Ectodermal cell (in vitro differentiated cells): ENCODE measurements around the gene ACAP2.

Source experiments
- H3K27ac ChIP-seq: 2 replicates; pipeline ENCODE4 v1.7.0; 2013; ENCODE audit warnings: mild to moderate bottlenecking, low read depth, low read length; ENCODE audit not compliant: insufficient read depth, poor library complexity, severe bottlenecking
- H3K27me3 ChIP-seq: 2 replicates; pipeline ENCODE4 v1.7.0; 2013; ENCODE audit warnings: mild to moderate bottlenecking, low read length; ENCODE audit not compliant: insufficient read depth, control insufficient read depth, poor library complexity, severe bottlenecking
- H3K36me3 ChIP-seq: one replicate; pipeline ENCODE4 v1.7.0; 2013; ENCODE audit warnings: low read length; ENCODE audit not compliant: control insufficient read depth, insufficient read depth
- H3K4me1 ChIP-seq: one replicate; pipeline ENCODE4 v1.7.0; 2013; ENCODE audit warnings: low read length; ENCODE audit not compliant: control insufficient read depth, insufficient read depth
- H3K4me3 ChIP-seq: 2 replicates; pipeline ENCODE4 v1.7.0; 2013; ENCODE audit warnings: low read depth, low read length, control low read depth; ENCODE audit not compliant: insufficient read depth
- H3K9me3 ChIP-seq: 2 replicates; pipeline ENCODE4 v1.7.0; 2013; ENCODE audit warnings: mild to moderate bottlenecking, low read length, moderate library complexity; ENCODE audit not compliant: control insufficient read depth
- WGBS, 2 experiments: methylation state at CpG; one replicate each; pipeline ENCODE4 v1.1.7; 2013; ENCODE audit warnings: missing lambda C conversion rate in 2 of 2; 5-methylcytosine and 5-hydroxymethylcytosine counted together

Gene ACAP2

DNA sequence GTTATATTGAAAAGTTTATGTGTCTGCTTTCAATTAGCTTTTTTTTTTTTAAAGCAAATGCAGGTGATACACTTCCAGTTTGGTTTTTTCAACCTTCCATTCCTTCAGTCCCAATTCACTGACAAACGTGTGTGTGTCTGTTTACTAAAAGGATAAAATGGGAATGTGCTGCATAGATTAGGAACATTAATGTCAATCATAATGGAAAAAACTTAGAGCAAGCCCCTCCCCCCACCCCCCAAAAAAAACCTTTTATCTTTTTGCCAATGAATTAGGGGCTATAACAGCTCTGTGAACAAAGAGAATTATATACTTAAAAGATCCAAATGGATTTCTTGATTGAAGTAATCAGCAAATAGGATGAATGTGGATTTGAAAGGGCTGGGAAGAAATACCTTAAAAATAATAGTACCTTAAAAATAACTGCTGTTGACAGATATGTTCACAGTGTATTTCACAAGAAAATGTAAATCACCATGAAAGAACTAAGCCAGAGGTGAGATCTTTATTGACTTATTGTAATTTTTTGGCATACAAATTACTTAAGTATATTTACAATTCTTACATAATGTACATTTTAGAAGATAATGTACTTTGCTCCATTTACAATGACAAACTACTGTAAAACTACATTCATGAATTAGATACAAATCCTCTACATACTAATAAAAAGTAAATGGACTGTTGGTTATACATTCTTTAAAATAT lies 168.4 kb downstream of the ACAP2 start:
- no CpG with 5 or more reads among the region's 1 CpG for WGBS, 2 experiments
- H3K27ac ChIP-seq: no peak overlapping the region
- H3K4me3 ChIP-seq: no peak overlapping the region
- H3K36me3 ChIP-seq: no peaks in the 10 kb centered on the region
- no peaks in the 10 kb centered on the region for H3K27me3 ChIP-seq
- H3K9me3 ChIP-seq: no peaks in the 10 kb centered on the region
- H3K4me1 ChIP-seq: peaks cover 6% of the 10 kb centered on the region

GRCh38 chr3:195271410-195272243 lies 171.2 kb downstream of the ACAP2 start:
- H3K4me1 ChIP-seq: peaks cover 6% of the 10 kb centered on the region
- H3K4me3 ChIP-seq: peak overlapping the region; percentile 84
- WGBS, 2 experiments: 2 to 4% methylated on average over 30 of the region's 30 CpGs
- H3K27ac ChIP-seq: peak overlapping the region; percentile 70
- H3K27me3 ChIP-seq: no peaks in the 10 kb centered on the region
- H3K9me3 ChIP-seq: no peaks in the 10 kb centered on the region
- no peaks in the 10 kb centered on the region for H3K36me3 ChIP-seq

DNA sequence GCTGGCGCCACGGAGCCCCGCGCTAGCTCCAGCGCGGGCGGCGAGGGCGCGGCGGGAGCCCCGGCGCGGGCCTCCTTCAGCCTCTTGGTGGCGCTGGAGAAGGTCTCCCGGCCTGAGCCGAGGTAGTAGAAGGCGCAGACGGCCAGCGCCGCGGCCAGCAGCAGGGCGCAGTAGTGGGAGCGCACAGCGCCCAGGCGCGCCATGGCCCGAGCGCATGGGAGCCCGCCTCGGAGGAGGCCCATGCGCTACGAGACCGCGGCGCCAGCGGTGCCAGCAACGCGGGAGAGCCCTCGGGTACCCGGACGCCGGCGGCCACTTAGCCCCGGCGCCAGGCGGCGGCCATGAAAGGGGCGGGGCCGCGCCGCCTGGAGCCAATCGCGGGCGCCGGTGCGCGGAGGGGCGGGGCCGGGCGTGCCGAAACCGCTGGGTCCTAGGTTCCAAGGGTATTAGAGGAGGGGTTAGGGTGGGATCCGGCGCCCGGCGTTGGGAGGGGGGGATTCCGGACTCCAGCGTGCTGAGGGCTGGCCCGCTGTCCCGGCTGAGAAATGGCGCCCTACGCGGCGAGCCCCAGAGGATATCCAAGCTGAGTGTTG lies 171.9 kb downstream of the ACAP2 start, which contains the start of gene XXYLT1:
XXYLT1 (minus strand) TSS at position 343 of the 593 bp plus-strand sequence; CDS start at position 242, 101 bp downstream.
- 0% methylated on average over 75 of the region's 75 CpGs for WGBS, 2 experiments
- peak within 1 kb of the TSS; percentile 84 for H3K4me3 ChIP-seq
- H3K36me3 ChIP-seq: no peaks in the 10 kb centered on the region

DNA sequence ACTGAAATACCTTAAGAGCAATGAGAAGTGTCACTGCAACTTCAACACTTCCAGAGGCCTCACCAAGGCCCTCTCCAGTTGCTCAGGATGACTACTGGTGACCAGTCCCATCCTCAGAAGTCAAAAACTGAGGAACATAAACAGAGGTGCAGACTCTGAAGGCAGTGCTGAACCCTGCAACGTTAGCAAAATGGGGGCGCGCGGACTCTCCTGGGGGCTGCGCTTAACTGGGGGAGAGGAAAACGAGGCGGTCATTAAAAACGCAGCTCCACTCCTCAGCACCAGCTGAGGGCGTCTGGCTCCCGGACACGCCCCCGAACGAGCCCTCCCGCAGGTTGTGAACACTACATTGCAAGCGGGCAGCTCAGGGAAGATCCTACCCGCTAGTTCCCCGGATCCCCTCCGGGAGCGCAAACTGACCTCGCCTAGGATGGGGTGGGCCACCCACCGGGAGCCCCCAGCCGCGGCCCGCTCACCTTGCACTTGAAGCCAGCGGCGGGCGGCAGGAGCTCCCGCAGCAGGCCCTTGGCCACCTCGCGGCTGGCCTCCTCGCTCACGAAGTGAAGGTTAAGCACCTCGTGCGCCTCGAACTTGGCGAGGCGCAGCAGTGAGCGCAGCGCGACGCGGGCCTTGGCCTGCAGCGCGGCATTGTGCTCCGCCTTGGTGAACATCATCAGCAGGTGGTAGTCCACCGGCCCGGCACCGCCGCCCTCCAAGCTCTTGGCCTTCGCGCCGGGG lies 172.6 kb downstream of the ACAP2 start:
- H3K27me3 ChIP-seq: no peaks in the 10 kb centered on the region
- no peaks in the 10 kb centered on the region for H3K9me3 ChIP-seq
- H3K4me1 ChIP-seq: peaks cover 6% of the 10 kb centered on the region
- H3K27ac ChIP-seq: peak overlapping the region; percentile 82
- H3K4me3 ChIP-seq: peak overlapping the region; percentile 84
- WGBS, 2 experiments: 0 to 1% methylated on average over 52 of the region's 52 CpGs
- no peaks in the 10 kb centered on the region for H3K36me3 ChIP-seq

More for the DNA sequence above, 171.9 kb downstream of the ACAP2 start, which contains the start of gene XXYLT1:
- Histone ChIP-seq H3K4me1 (peaks cover 6% of the 10 kb centered on the region), H3K27ac (peak within 1 kb of the TSS; percentile 82), H3K27me3 (no peaks in the 10 kb centered on the region), H3K9me3 (no peaks in the 10 kb centered on the region)

DNA sequence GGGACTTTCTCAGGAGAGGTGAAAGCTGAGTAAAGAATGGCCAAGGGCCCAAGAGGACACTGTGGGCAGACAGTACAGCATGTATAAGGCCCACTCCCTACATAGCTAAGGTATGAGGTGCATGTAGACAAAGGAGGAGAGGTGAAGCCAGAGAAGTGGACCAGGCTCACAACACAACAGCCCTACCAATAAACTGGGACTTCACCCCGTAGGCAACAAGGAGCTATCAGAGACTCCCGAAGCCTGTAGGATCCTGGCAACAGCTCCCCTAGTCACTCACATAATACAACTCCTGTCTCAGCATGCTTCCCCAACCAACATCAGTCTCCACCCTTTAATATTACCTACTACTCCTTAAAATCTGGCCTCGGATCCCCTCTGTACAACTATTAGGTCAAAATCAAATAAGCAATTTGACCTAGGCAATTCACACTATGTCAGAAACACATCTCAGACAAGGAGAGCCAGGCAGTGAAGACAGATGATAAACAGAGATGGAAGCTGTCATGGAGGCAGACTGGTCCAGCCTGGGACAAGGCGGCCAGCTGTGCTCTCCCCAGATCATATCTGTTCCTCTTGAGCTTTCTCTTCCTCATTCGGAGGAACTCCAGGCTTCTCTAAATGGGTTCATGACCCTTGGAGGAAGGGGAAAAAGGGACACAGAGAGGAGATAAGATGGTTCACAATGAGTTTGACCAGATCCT lies 173.3 kb downstream of the ACAP2 start:
- Histone ChIP-seq H3K36me3 (no peaks in the 10 kb centered on the region), H3K27ac (no peak overlapping the region), H3K9me3 (no peaks in the 10 kb centered on the region), H3K4me3 (peak overlapping the region; percentile 84), H3K4me1 (peaks cover 6% of the 10 kb centered on the region), H3K27me3 (no peaks in the 10 kb centered on the region)
- WGBS, 2 experiments: 84 to 88% methylated on average over 5 of the region's 5 CpGs

GRCh38 chr3:195268576-195269309 lies 174.1 kb downstream of the ACAP2 start:
- Histone ChIP-seq H3K36me3 (no peaks in the 10 kb centered on the region), H3K9me3 (no peaks in the 10 kb centered on the region), H3K4me1 (peaks cover 6% of the 10 kb centered on the region), H3K27ac (no peak overlapping the region), H3K27me3 (no peaks in the 10 kb centered on the region), H3K4me3 (no peak overlapping the region)
- WGBS, 2 experiments: 94 to 95% methylated on average over 11 of the region's 11 CpGs

- Histone ChIP-seq H3K36me3 (no peaks in the 10 kb centered on the region), H3K27me3 (no peaks in the 10 kb centered on the region), H3K4me1 (peaks cover 6% of the 10 kb centered on the region), H3K27ac (no peak overlapping the region), H3K4me3 (no peak overlapping the region), H3K9me3 (no peaks in the 10 kb centered on the region)
- WGBS, 2 experiments: 88 to 89% methylated on average over 3 of the region's 3 CpGs
These were observed 175.7 kb downstream of the ACAP2 start for GRCh38 chr3:195267096-195267495.

DNA sequence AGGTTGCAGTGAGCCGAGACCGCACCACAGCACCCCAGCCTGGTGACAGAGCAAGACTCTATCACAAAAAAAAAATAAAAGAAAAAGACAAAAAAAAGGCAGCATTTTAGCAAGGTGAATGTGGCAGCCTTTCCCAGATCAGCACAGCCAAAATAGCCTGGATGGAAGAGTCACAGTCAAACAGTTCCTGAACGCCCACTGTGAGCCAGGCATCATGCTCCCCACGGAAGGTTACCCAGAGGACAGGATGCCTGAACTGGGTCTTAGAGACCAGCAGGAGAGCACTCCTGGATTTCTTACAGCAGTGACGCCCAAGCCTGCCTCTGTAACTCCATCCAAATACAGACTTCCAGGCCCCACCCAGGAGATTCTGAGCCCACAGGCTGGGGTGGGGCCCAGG lies 176.4 kb downstream of the ACAP2 start:
- Histone ChIP-seq H3K4me1 (peaks cover 6% of the 10 kb centered on the region), H3K4me3 (no peak overlapping the region), H3K36me3 (no peaks in the 10 kb centered on the region), H3K27me3 (no peaks in the 10 kb centered on the region), H3K27ac (no peak overlapping the region), H3K9me3 (no peaks in the 10 kb centered on the region)
- WGBS, 2 experiments: 91 to 93% methylated on average over 5 of the region's 5 CpGs
